Raji (cell line): ENCODE measurements around the gene CYRIA.

ENCODE experiments used
- POLR2A ChIP-seq: IDR thresholded peaks from 2 replicates; pipeline ENCODE4 v1.6.1; 2011; ENCODE audit warnings: low read depth, low read length, control low read depth; ENCODE audit not compliant: insufficient read depth

The CYRIA gene

GRCh38 chr2:16680781-16681180 is 15.1 kb upstream of the CYRIA start:
- no peak for TF ChIP-seq POLR2A

GRCh38 chr2:16680304-16680703 is 14.7 kb upstream of the CYRIA start:
- TF ChIP-seq POLR2A = no peak

- TF ChIP-seq POLR2A = no peak
Measured at GRCh38 chr2:16678964-16679363, 13.3 kb upstream of the CYRIA start.

- TF ChIP-seq POLR2A = no peak
Measured at GRCh38 chr2:16677875-16678274, 12.2 kb upstream of the CYRIA start.

GRCh38 chr2:16675781-16676180 is 10.1 kb upstream of the CYRIA start:
- no peak for TF ChIP-seq POLR2A

- TF ChIP-seq POLR2A = no peak
Measured at GRCh38 chr2:16674154-16674553, 8.5 kb upstream of the CYRIA start.

- TF ChIP-seq POLR2A = no peak
Measured at GRCh38 chr2:16671760-16672159, 6.1 kb upstream of the CYRIA start.

- TF ChIP-seq POLR2A = no peak
Measured at GRCh38 chr2:16669388-16669787, 3.8 kb upstream of the CYRIA start.

- no peak for TF ChIP-seq POLR2A
Measured at GRCh38 chr2:16666449-16666801, 791 bp upstream of the CYRIA start.

- no peak for TF ChIP-seq POLR2A
Measured at GRCh38 chr2:16664809-16665747, 556 bp downstream of the CYRIA start.

GRCh38 chr2:16664052-16664731 is 1.4 kb downstream of the CYRIA start:
- TF ChIP-seq POLR2A = no peak

- no peak for TF ChIP-seq POLR2A
Measured at GRCh38 chr2:16663121-16663905, 2.3 kb downstream of the CYRIA start.

- TF ChIP-seq POLR2A = no peak
Measured at GRCh38 chr2:16661936-16662839, 3.4 kb downstream of the CYRIA start.

GRCh38 chr2:16661526-16661925 is 4.1 kb downstream of the CYRIA start:
- TF ChIP-seq POLR2A = no peak
